ENCODE data around the gene RPS2.

Gene RPS2

DNA sequence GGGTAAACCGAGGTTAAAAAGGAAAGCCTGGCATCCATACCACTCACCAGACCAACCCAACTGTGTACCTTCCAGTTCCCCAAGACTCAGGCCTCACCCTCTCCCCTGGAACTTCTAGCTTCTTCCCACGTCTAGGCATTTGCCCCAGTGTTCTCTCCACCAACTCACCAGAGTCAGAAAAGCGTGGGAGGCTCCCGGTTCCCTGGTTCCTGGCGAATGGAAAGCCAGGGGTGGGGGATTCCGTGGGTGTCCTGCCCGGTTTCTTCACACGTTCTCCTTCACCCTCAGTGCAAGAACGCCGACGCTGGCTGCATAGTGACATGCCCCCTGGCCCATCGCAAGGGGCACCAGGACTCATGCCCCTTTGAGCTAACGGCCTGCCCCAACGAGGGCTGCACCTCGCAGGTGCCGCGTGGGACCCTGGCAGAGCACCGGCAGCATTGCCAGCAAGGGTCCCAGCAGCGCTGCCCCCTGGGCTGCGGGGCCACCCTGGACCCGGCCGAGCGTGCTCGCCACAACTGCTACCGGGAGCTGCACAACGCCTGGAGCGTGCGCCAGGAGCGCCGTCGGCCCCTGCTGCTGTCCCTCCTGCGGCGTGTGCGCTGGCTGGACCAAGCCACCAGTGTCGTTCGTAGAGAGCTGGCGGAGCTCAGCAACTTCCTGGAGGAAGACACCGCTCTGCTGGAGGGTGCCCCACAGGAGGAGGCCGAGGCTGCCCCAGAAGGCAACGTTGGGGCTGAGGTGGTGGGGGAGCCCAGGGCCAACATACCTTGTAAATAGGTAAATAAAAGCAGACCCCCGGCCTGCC is 3.7 kb upstream of the RPS2 start:
- no peak for TF ChIP-seq EGR1 (IDR thresholded peaks at IDR 0.05)
- no peak for TF ChIP-seq USF1 (IDR thresholded peaks at IDR 0.05)
- no peak for TF ChIP-seq ZBTB7A (IDR thresholded peaks at IDR 0.05; ENCODE audit: low read depth)
- no peak for TF ChIP-seq YY1 (IDR thresholded peaks at IDR 0.05; ENCODE audit: low read depth)
- TF ChIP-seq TEAD4 (IDR thresholded peaks at IDR 0.05): no peak
- TF ChIP-seq, protein P1, sequence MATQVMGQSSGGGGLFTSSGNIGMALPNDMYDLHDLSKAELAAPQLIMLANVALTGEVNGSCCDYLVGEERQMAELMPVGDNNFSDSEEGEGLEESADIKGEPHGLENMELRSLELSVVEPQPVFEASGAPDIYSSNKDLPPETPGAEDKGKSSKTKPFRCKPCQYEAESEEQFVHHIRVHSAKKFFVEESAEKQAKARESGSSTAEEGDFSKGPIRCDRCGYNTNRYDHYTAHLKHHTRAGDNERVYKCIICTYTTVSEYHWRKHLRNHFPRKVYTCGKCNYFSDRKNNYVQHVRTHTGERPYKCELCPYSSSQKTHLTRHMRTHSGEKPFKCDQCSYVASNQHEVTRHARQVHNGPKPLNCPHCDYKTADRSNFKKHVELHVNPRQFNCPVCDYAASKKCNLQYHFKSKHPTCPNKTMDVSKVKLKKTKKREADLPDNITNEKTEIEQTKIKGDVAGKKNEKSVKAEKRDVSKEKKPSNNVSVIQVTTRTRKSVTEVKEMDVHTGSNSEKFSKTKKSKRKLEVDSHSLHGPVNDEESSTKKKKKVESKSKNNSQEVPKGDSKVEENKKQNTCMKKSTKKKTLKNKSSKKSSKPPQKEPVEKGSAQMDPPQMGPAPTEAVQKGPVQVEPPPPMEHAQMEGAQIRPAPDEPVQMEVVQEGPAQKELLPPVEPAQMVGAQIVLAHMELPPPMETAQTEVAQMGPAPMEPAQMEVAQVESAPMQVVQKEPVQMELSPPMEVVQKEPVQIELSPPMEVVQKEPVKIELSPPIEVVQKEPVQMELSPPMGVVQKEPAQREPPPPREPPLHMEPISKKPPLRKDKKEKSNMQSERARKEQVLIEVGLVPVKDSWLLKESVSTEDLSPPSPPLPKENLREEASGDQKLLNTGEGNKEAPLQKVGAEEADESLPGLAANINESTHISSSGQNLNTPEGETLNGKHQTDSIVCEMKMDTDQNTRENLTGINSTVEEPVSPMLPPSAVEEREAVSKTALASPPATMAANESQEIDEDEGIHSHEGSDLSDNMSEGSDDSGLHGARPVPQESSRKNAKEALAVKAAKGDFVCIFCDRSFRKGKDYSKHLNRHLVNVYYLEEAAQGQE (IDR thresholded peaks at IDR 0.05; ENCODE audit: low read depth): no peak
- no peak for TF ChIP-seq FOXM1 (IDR thresholded peaks at IDR 0.05; ENCODE audit: borderline replicate concordance, low read depth)
- TF ChIP-seq EP300 (IDR thresholded peaks at IDR 0.05; ENCODE audit: borderline replicate concordance): no peak
- no peak for TF ChIP-seq TAF1 (IDR thresholded peaks at IDR 0.05; ENCODE audit: low read depth)

GRCh38 chr16:1966460-1966859 is 1.8 kb upstream of the RPS2 start, which contains the start of gene RNF151:
Gene RNF151 (plus strand): TSS chr16:1966856. CDS start chr16:1966882, 26 bp downstream.
- no peak for TF ChIP-seq USF1 (IDR thresholded peaks at IDR 0.05)
- no peak for TF ChIP-seq RAD21 (IDR thresholded peaks at IDR 0.05; ENCODE audit: low read depth)
- TF ChIP-seq FOXM1 (IDR thresholded peaks at IDR 0.05; ENCODE audit: borderline replicate concordance, low read depth): no peak
- TF ChIP-seq TEAD4 (IDR thresholded peaks at IDR 0.05): no peak
- TF ChIP-seq MAX (IDR thresholded peaks at IDR 0.05): no peak
- TF ChIP-seq, protein P1 (IDR thresholded peaks at IDR 0.05; ENCODE audit: low read depth): no peak
- no peak for TF ChIP-seq ZBTB7A (IDR thresholded peaks at IDR 0.05; ENCODE audit: low read depth)
- TF ChIP-seq CEBPB (IDR thresholded peaks at IDR 0.05): no peak
- TF ChIP-seq TAF1 (IDR thresholded peaks at IDR 0.05; ENCODE audit: low read depth): no peak
- TF ChIP-seq CREB1 (IDR thresholded peaks at IDR 0.05; ENCODE audit: low read depth): no peak
- TF ChIP-seq YY1 (IDR thresholded peaks at IDR 0.05; ENCODE audit: low read depth): no peak
- TF ChIP-seq EP300 (IDR thresholded peaks at IDR 0.05; ENCODE audit: borderline replicate concordance): no peak
- TF ChIP-seq NFIC (IDR thresholded peaks at IDR 0.05): no peak
- no peak for TF ChIP-seq TCF12 (IDR thresholded peaks at IDR 0.05; ENCODE audit: low read depth)

GRCh38 chr16:1965396-1966001 is 873 bp upstream of the RPS2 start:
- TF ChIP-seq EGR1 (IDR thresholded peaks at IDR 0.05) (no peak), EP300 (IDR thresholded peaks at IDR 0.05; ENCODE audit: borderline replicate concordance) (no peak)
- TF ChIP-seq, protein P1 (IDR thresholded peaks at IDR 0.05; ENCODE audit: low read depth): no peak

GRCh38 chr16:1963806-1964505 is 670 bp downstream of the RPS2 start:
- TF ChIP-seq EP300 (IDR thresholded peaks at IDR 0.05; ENCODE audit: borderline replicate concordance) (no peak), YY1 (IDR thresholded peaks at IDR 0.05; ENCODE audit: low read depth) (no peak), MAX (IDR thresholded peaks at IDR 0.05) (no peak), CREB1 (IDR thresholded peaks at IDR 0.05; ENCODE audit: low read depth) (no peak), RAD21 (IDR thresholded peaks at IDR 0.05; ENCODE audit: low read depth) (no peak), TAF1 (IDR thresholded peaks at IDR 0.05; ENCODE audit: low read depth) (no peak), NFIC (IDR thresholded peaks at IDR 0.05) (no peak), CEBPB (IDR thresholded peaks at IDR 0.05) (no peak), TEAD4 (IDR thresholded peaks at IDR 0.05) (no peak), EGR1 (IDR thresholded peaks at IDR 0.05) (no peak), TCF12 (IDR thresholded peaks at IDR 0.05; ENCODE audit: low read depth) (no peak), ZBTB7A (IDR thresholded peaks at IDR 0.05; ENCODE audit: low read depth) (no peak), FOXM1 (IDR thresholded peaks at IDR 0.05; ENCODE audit: borderline replicate concordance, low read depth) (no peak), USF1 (IDR thresholded peaks at IDR 0.05) (no peak)
- TF ChIP-seq, protein P1 (IDR thresholded peaks at IDR 0.05; ENCODE audit: low read depth): no peak
